ENCODE results near the gene ANKRD36C. TPM values are rescaled to one million over a fixed set of nuclear protein-coding genes. Genes with fewer than 3 reads are reported as not detected.
A peak's percentile ranks its signal among the peaks of the same experiment; 100 is the strongest.
"Not testable (repeated sequence)": the region's sequence is repeated elsewhere in the genome, so short reads cannot be mapped to it uniquely, and the experiment has no call there.

ANKRD36C gene
- total and polyA plus RNA-seq, 10 donors: 0.80 to 106 (median 58.5) TPM

- H3K4me3 ChIP-seq; H3K9me3 ChIP-seq; H3K36me3 ChIP-seq; intact Hi-C loops (cut with DNase I; ENCODE audit: low total_unique reads); H3K27ac ChIP-seq; H3K27me3 ChIP-seq (replicated peaks in 1 of 7); DNase-seq: not testable (repeated sequence)
- 89 to 93% (median 91%) methylated on average over 8 of the region's 8 CpGs for WGBS, 5 donors
- peaks cover 0 to 16% (median 7%) of the 10 kb centered on the region in 6 donors for H3K4me1 ChIP-seq
Observed at GRCh38 chr2:96012086-96012791, 20.6 kb upstream of the ANKRD36C start.

- H3K9me3 ChIP-seq; DNase-seq; H3K27ac ChIP-seq; H3K27me3 ChIP-seq (replicated peaks in 1 of 7); H3K36me3 ChIP-seq; intact Hi-C loops (cut with DNase I; ENCODE audit: low total_unique reads): not testable (repeated sequence)
- peak overlapping the region in 1 of 8 donors; percentile 43 for H3K4me3 ChIP-seq
- 13 to 32% (median 28%) methylated on average over 3 to 4 of the region's 4 CpGs for WGBS, 5 donors
- peak in 4 of 11 experiments; percentile 9 to 30 (median 16) for TF ChIP-seq CTCF (IDR thresholded peaks at IDR 0.05 in 8 of 11, conservative IDR thresholded peaks at IDR 0.05 in 3 of 11)
- H3K4me1 ChIP-seq: peaks cover 0 to 16% (median 7%) of the 10 kb centered on the region in 6 donors
Observed at GRCh38 chr2:96011129-96011455, 19.5 kb upstream of the ANKRD36C start.

GRCh38 chr2:96010320-96011128 lies 18.9 kb upstream of the ANKRD36C start:
- DNase-seq: peak; percentile 100
- TF ChIP-seq POLR2AphosphoS5 (IDR thresholded peaks at IDR 0.05): peak; percentile 58 to 82 (median 81)
- peak overlapping the region in 7 of 8 donors; percentile 36 to 82 (median 77) for H3K27ac ChIP-seq
- intact Hi-C loops (cut with DNase I; ENCODE audit: low total_unique reads); H3K9me3 ChIP-seq; H3K36me3 ChIP-seq; H3K27me3 ChIP-seq (replicated peaks in 1 of 7): not testable (repeated sequence)
- peaks cover 0 to 16% (median 7%) of the 10 kb centered on the region in 6 donors for H3K4me1 ChIP-seq
- 0 to 2% (median 0%) methylated on average over 26 to 34 of the region's 65 CpGs; no CpG with 5 or more reads in 2 of the 5 donors for WGBS, 5 donors
- peak overlapping the region; percentile 35 to 68 (median 44) for H3K4me3 ChIP-seq

GRCh38 chr2:96009833-96010232 lies 18.2 kb upstream of the ANKRD36C start:
- peak overlapping the region in 6 of 8 donors; percentile 69 to 82 (median 78) for H3K27ac ChIP-seq
- H3K36me3 ChIP-seq; H3K9me3 ChIP-seq; DNase-seq; intact Hi-C loops (cut with DNase I; ENCODE audit: low total_unique reads); H3K27me3 ChIP-seq (replicated peaks in 1 of 7): not testable (repeated sequence)
- H3K4me1 ChIP-seq: peaks cover 0 to 16% (median 7%) of the 10 kb centered on the region in 6 donors
- WGBS, 5 donors: 14 to 39% (median 27%) methylated on average over 8 to 10 of the region's 10 CpGs
- peak overlapping the region; percentile 35 to 68 (median 44) for H3K4me3 ChIP-seq

GRCh38 chr2:96008051-96008450 lies 16.4 kb upstream of the ANKRD36C start:
- H3K27me3 ChIP-seq (replicated peaks in 1 of 7); intact Hi-C loops (cut with DNase I; ENCODE audit: low total_unique reads); H3K27ac ChIP-seq; H3K4me3 ChIP-seq; DNase-seq; H3K9me3 ChIP-seq; H3K36me3 ChIP-seq: not testable (repeated sequence)
- peaks cover 0 to 16% (median 7%) of the 10 kb centered on the region in 6 donors for H3K4me1 ChIP-seq
- 78 to 88% (median 83%) methylated on average over 6 of the region's 6 CpGs for WGBS, 5 donors

- H3K4me3 ChIP-seq; H3K27ac ChIP-seq; H3K9me3 ChIP-seq; H3K27me3 ChIP-seq (replicated peaks in 1 of 7); DNase-seq; H3K36me3 ChIP-seq; intact Hi-C loops (cut with DNase I; ENCODE audit: low total_unique reads): not testable (repeated sequence)
- WGBS, 5 donors: 86 to 92% (median 88%) methylated on average over 5 of the region's 5 CpGs
- peaks cover 0 to 12% (median 7%) of the 10 kb centered on the region in 6 donors for H3K4me1 ChIP-seq
Observed at GRCh38 chr2:96006248-96006647, 14.6 kb upstream of the ANKRD36C start.

All from spleen (tissue), 11 donors.